ENCODE results near the gene CENPO.

CENPO gene

GRCh38 chr2:24837996-24838513 lies 44.8 kb downstream of the CENPO start:
- no peak for DNase-seq (ENCODE audit: low spot score)

DNA sequence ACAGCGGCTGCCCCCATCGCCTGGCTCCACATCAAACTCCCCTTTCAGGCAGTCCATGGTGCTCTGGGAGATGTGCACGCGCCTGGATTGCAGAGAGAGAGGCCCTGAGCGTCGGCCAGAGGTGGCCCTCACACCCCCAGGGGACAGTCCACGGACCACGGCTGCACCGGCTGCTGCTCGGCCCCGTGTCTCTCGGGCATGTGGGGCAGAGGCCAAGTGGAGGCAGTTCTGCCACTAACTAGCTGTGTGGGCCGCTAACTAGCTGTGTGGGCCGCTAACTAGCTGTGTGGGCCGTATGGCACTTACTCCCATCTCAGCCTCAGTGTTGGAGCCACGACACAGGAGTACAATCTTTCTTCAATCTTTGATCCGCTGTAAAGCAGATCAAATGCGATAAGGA lies 45.3 kb downstream of the CENPO start:
- no peak for DNase-seq (ENCODE audit: low spot score)

GRCh38 chr2:24839729-24840128 lies 46.5 kb downstream of the CENPO start:
- no peak for DNase-seq (ENCODE audit: low spot score)

GRCh38 chr2:24840164-24840869 lies 47.1 kb downstream of the CENPO start:
- DNase-seq (ENCODE audit: low spot score), result no peak

GRCh38 chr2:24840962-24841945 lies 48.0 kb downstream of the CENPO start:
- no peak for DNase-seq (ENCODE audit: low spot score)

DNA sequence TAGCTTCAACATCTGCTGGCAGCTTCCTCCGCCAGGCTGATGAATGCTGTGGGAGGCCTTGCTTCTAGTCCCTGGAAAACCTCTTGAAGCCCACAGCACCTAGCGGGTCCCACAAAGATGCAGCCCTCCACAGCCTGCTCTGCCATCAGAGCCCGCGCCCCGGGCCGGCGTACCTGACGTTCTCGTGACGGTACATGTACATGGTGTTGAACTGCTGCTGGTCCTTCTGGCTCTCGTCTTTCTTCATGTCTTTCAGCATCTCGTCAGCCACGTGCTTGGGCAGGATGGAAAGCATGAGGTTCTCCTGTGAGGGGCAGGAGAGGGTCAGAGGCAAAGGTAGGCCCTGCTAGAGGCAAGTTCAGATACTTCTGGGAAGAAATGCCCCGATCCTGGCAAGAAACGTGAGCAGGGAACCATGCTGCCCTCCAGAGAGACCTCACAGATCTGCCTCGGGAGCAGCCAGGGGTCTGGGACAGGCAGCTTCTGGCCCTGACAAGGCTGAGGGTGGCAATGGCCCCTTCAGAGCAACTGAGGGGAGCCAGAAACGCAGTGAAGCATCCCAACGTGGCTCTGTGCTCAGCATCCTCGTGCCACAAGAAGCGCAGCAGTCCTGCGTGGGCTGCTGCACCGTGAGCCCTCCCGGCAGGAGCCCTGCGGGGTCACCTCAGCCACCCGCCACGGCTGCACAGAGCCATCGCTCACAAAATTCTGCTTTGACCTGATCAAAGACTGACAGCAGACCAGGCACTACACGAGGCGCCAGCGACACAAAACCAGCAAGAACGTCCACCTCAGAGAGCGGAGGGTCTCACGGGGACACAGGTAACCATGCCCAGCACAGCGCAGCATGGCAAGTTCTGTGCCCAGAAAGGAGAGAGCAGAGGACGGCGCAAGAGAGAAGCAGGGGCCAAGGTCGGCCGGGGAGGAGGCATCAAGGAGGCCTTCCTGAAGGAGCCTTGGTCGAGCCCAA lies 49.1 kb downstream of the CENPO start:
- DNase-seq (ENCODE audit: low spot score), result no peak

GRCh38 chr2:24843330-24843860 lies 50.2 kb downstream of the CENPO start:
- no peak for DNase-seq (ENCODE audit: low spot score)

- DNase-seq (ENCODE audit: low spot score), result no peak
Measured at GRCh38 chr2:24844023-24844685, 50.9 kb downstream of the CENPO start.

DNA sequence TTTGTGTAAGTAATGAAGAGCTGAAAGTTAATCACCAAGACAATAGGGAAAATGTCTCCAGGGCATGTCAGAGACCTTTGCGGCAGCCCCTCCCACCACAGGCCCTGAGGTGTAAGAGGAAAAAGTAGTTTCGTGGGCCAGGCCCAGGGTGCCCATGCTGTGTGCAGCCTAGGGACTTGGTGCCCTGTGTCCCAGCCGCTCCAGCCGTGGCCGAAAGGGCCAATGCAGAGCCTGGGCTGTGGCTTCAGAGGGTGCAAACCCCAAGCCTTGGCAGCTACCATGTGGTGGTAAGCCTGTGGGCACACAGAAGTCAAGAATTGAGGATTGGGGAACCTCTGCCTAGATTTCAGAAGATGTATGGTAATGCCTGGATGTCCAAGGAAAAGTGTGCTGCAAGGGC lies 52.5 kb downstream of the CENPO start:
- DNase-seq (ENCODE audit: low spot score), result no peak

GRCh38 chr2:24850944-24851343 lies 57.7 kb downstream of the CENPO start:
- no peak for DNase-seq (ENCODE audit: low spot score)

DNA sequence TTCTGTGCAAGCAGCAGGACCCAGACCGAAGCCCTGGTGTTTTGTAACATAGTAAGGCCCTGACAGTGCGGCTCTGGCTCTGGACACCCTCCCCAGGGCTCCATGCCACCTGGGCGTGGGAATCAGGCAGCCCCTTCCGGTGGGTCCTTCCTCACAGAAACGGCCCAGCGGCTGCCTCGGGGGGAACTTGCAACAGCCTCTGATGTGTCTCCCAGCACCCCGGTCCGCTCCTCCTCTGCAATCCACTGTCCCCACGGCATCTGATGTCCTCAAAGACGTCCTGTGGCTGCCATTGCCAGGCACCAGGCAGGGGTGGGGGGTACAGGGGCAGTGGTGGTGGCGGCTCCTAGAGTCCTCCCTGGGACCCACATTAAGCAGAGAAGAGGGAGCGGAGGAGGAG lies 58.8 kb downstream of the CENPO start:
- DNase-seq (ENCODE audit: low spot score), result no peak

DNA sequence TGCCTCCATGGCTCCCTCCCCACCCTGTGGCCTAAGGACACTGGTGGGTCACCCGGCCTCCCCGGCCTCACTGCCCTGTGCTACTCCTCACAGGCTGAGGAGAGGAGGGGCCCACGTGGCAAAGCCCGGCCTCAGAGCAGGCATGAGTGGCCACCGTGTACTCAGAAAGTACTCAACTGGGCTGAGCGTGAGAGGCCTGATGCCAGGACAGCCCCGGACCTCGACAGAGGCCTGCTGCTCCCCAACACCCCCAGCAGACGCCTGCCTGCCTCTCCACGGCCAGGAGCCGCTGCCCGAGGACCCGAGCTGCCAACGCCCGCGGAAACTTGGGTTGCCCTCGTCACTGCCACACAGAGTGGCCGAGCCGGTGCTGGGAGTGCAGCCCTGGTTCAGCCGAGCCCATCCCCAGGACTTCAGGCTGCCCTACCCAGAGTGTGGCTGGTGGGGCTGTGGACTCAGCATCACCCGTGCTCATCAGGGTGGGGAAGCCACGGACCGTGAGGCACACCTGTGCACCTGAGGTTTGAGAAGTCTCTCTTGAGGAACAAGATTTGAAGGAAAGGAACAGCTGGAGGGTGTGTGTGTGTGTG lies 59.3 kb downstream of the CENPO start:
- DNase-seq (ENCODE audit: low spot score), result no peak

DNA sequence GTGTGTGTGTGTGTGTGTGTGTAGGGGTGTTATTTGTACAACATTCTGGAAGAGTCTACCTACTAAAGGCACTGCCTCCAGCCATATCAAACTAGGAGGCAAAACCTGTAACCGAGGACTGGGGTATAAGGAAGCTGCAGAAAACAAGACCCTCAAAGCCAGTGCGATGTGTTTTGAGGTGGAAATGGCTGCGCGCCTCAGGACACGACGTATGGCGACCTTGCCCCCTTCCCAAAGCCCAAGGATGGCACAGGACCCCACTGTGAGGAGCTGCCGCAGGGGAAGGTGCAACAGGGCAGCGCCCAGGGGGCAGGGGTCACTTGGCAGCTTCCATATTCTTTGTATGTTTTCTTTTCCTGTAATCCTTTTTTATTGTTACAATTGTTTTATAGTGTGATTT lies 59.8 kb downstream of the CENPO start:
- no peak for DNase-seq (ENCODE audit: low spot score)

- no peak for DNase-seq (ENCODE audit: low spot score)
Measured at GRCh38 chr2:24853996-24854395, 60.8 kb downstream of the CENPO start.

DNA sequence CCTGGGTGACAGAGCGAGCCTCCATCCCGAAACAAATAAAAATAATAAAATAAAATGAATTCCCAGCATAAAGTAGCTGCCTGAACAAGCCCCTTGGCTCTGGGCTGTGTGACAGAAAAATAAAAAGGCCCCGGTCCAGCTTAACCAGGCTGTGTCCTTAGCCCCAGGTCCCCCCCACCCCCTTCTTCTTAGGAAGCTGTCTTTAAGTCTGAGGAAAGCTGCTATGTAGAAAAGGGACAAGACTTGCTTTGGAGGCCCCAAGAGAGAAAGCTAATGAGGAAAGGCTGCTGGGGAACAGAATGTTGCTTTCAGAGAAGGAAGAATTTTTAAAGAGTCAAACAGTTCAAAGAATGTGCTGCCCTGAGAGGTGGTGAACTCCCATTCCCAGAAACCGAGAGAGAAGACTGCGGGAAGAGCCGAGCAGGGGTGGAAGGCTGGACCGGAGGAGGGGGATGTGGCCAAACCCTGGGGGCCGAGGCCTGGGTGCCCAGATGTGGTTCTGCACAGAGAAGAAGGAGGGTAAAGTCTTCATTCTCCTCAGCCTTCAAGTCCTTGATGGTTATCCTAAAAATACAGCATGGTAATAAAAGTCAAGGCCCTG lies 61.9 kb downstream of the CENPO start:
- no peak for DNase-seq (ENCODE audit: low spot score)

- DNase-seq (ENCODE audit: low spot score), result no peak
Measured at GRCh38 chr2:24855726-24856125, 62.5 kb downstream of the CENPO start.

GRCh38 chr2:24856791-24857211 lies 63.6 kb downstream of the CENPO start:
- DNase-seq (ENCODE audit: low spot score), result no peak

DNA sequence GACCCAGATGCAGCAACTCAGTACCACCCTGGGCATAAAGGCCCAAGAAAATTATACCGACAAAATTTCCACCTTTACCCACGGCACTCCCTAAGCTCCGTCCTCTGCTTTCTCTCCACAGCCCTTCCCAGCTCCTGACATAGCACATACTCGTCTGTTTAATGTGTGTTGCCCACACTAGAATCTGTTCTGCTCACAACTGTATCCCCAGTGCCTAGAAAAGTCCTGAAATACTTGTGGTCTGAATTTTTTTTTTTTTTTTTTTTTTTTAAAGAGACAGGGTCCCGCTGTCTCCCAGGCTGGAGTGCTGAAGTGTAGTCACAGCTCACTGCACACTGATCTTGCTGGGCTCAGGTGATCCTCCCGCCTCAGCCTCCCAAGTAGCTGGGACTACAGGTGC lies 64.5 kb downstream of the CENPO start:
- no peak for DNase-seq (ENCODE audit: low spot score)

DNA sequence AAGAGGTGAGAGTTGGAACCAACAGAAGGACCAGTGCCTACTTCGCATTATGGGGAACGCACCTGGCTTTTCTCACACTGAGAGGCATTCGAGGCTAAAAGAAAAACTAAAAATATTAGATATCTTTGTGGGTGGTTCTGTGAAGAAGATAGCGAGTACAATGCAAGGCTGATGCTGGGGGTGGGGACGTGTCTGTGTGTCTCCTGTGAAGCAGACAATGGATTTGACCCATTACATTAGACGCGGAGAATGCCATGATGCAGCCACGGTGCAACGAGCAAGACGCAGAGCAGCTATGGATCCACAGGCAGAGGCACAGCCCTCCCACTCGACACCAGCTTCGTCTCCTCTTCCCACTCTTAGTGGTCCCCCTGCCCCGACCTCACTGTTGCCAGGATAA lies 65.8 kb downstream of the CENPO start:
- peak; percentile 26 for DNase-seq (ENCODE audit: low spot score)

GRCh38 chr2:24859968-24860600 lies 66.9 kb downstream of the CENPO start:
- no peak for DNase-seq (ENCODE audit: low spot score)
